NCI-H2029 treated with DMSO at 0.1 percent for 48 hours (cell line): ENCODE results near the gene HNRNPUL2.

Experiments
- DNase-seq: peaks from one replicate; lab custom pipeline; 2025; lab: John Stamatoyannopoulos, UW

Gene HNRNPUL2

GRCh38 chr11:62666259-62666926 lies 60.9 kb downstream of the HNRNPUL2 start:
- DNase-seq: no peak

- DNase-seq: no peak
These were observed 61.5 kb downstream of the HNRNPUL2 start for GRCh38 chr11:62665599-62666258.

- DNase-seq: peak; percentile 70
These were observed 62.1 kb downstream of the HNRNPUL2 start, which contains the start of the genes C11orf98 and CSKMT for GRCh38 chr11:62665075-62665598. Gene C11orf98, minus strand, starts transcription at chr11:62665210. Its CDS starts 41 bp downstream, at chr11:62665169. Gene CSKMT, plus strand, starts transcription at chr11:62665312. Its CDS starts 568 bp downstream, at chr11:62665880.

GRCh38 chr11:62664405-62665074 lies 62.7 kb downstream of the HNRNPUL2 start:
- peak; percentile 24 for DNase-seq
